Esophagus muscularis mucosa (tissue), 4 donors: Measurements from ENCODE around the gene TP63.

Source experiments
- CTCF ChIP-seq, 3 experiments: fragments of 200-600 bp in 2 of 3; fragments of 450-650 bp in 1 of 3; sonication (generic) in 2 of 3; IDR thresholded peaks; one replicate each; pipeline ENCODE4 v1.5.1; 2017 to 2019; ENCODE audit warnings: antibody characterized with exemption in 3 of 3, mild to moderate bottlenecking in 2 of 3, moderate library complexity in 1 of 3
- EP300 ChIP-seq: sonication (generic); formaldehyde crosslinking; IDR thresholded peaks from one replicate; pipeline ENCODE4 v1.6.1; 2017; ENCODE audit warnings: antibody characterized with exemption
- POLR2A ChIP-seq: fragments of 450-650 bp; IDR thresholded peaks from one replicate; pipeline ENCODE4 v1.6.1; 2017; ENCODE audit warnings: antibody characterized with exemption, moderate library complexity, mild to moderate bottlenecking, low read depth
- POLR2AphosphoS5 ChIP-seq, 2 donors: sonication (generic); formaldehyde crosslinking; IDR thresholded peaks; one replicate each; pipeline ENCODE4 v1.6.1; 2017; ENCODE audit warnings: antibody characterized with exemption in 2 of 2

- TF ChIP-seq POLR2AphosphoS5 (IDR thresholded peaks at IDR 0.05) (no peak), CTCF (IDR thresholded peaks at IDR 0.05) (no peak), POLR2A (no peak), EP300 (no peak)
These were observed 220.5 kb downstream of the TP63 start for GRCh38 chr3:189851682-189852081.
